Heart left ventricle (tissue), 16 donors: ENCODE results near the gene WNK2. TPM values are rescaled to one million over a fixed set of nuclear protein-coding genes. Genes with fewer than 3 reads are reported as not detected.

Source experiments
- ATAC-seq, 4 donors: fragments of 200-7000 bp; cut with Tn5 transposase; one replicate each; pipeline ENCODE4 v1.9.1; 2020 to 2022; ENCODE audit warnings: moderate library complexity in 4 of 4, mild to moderate bottlenecking in 3 of 4, moderate number of reproducible peaks in 1 of 4
- DNase-seq, 5 donors: peaks; one replicate each; pipeline ENCODE4 v3.0.0-alpha.2; 2020
- H3K27ac ChIP-seq, 12 donors: fragments of 200-600 bp; sonication (generic) in 4 of 12; one replicate each; pipeline versions ENCODE4 v1.5.0 to v1.8.0; 2016 to 2022; ENCODE audit warnings: mild to moderate bottlenecking in 2 of 12
- H3K27me3 ChIP-seq, 9 donors: fragments of 200-600 bp; sonication (generic) in 2 of 9; one replicate each; pipeline versions ENCODE4 v1.5.1 to v1.8.0; 2016 to 2022; ENCODE audit warnings: mild to moderate bottlenecking in 3 of 9
- H3K36me3 ChIP-seq, 9 donors: fragments of 200-600 bp; sonication (generic) in 2 of 9; one replicate each; pipeline versions ENCODE4 v1.5.0 to v1.8.0; 2018 to 2022; ENCODE audit warnings: mild to moderate bottlenecking in 2 of 9
- H3K4me1 ChIP-seq, 12 donors: fragments of 200-600 bp; sonication (generic) in 4 of 12; one replicate each; pipeline versions ENCODE4 v1.5.0 to v1.8.0; 2016 to 2022; ENCODE audit warnings: mild to moderate bottlenecking in 3 of 12
- H3K4me3 ChIP-seq, 12 donors: fragments of 200-600 bp; sonication (generic) in 4 of 12; one replicate each; pipeline versions ENCODE4 v1.5.0 to v1.8.0; 2017 to 2022; ENCODE audit warnings: mild to moderate bottlenecking in 9 of 12, moderate library complexity in 4 of 12
- H3K9me3 ChIP-seq, 12 donors: fragments of 200-600 bp; sonication (generic) in 4 of 12; one replicate each; pipeline versions ENCODE4 v1.5.0 to v1.8.0; 2016 to 2022; ENCODE audit warnings: mild to moderate bottlenecking in 1 of 12
- CTCF ChIP-seq, 12 donors: fragments of 200-600 bp; sonication (generic) in 4 of 12; IDR thresholded peaks; one replicate each; pipeline versions ENCODE4 v1.5.0 to v1.8.0; 2018 to 2022; ENCODE audit warnings: antibody characterized with exemption in 12 of 12, mild to moderate bottlenecking in 5 of 12
- POLR2A ChIP-seq, 2 donors: fragments of 450-650 bp; IDR thresholded peaks; one replicate each; pipeline ENCODE4 v1.6.1; 2017; ENCODE audit warnings: antibody characterized with exemption in 2 of 2, mild to moderate bottlenecking in 2 of 2, moderate library complexity in 2 of 2
- WGBS, 4 donors: extraction: QIAGEN DNeasy Blood & Tissue Kit in 2 of 4; methylation state at CpG; one replicate each; pipeline versions ENCODE4 v1.1.5 to v1.1.7; 2013 to 2018; 5-methylcytosine and 5-hydroxymethylcytosine counted together
- intact Hi-C, 10 donors: fragments of 100-400 bp; cut with DNase I; formaldehyde crosslinking; loops; one replicate each; pipeline versions ENCODE4 v1.11.1 to v1.14.2; 2022
- polyA plus RNA-seq, 2 donors: library from polyadenylated mRNA; stranded (reverse); fragments of 200-250 nt; gene quantifications; one replicate each; pipeline ENCODE4 v1.2.3, GENCODE V29; 2013
- total RNA-seq, 9 donors: library from RNA; depleted of rRNA in 2 of 9; stranded (reverse); fragments of >200 nt in 2 of 9; fragmentation: NEBNext Ultra II Directional in 3 of 9; extraction: Animal tissue kit (Norgen Biotek cat#: 25700) in 3 of 9; gene quantifications; one replicate each; pipeline versions ENCODE4 v1.1.0 to v1.2.4, GENCODE V29; 2016 to 2023
- donor health status: ischemic (EF 13 %, LVEDD 7.1; RV severe dilation, severe dysfunction).
- donor health status: healthy with polysubstance abuse.
- donor health status: DM: no; HTN: yes; CAD: no.
- donor health status: DM: no; HTN: no; CAD: no.
- donor health status: ischemic (EF 25% LVEDD 6.9; RV normal size, moderate dysfunction).
- donor health status: ischemic (EF 25% LVEDD 5.7; RV mildly dilated, moderate dysfunction).
- donor health status: healthy.
- donor health status: DM: yes; HTN: yes; CAD: no.
- donor health status: ischemic (EF 35%, LVEDD 5.7; RV mildly dilated, moderate dysfunction).
- donor health status: nonischemic (EF 11% LVEDD 7.7; RV severe dilation, severe dysfunction).
- donor health status: DM: yes; HTN: yes; CAD: no.
- donor health status: PGD.
- donor health status: ischemic (EF 29% LVEDD 5.4; RV normal size, mild dysfunction).
- donor health status: nonischemic (EF 23%, LVEDD 6.1; RV moderate dilation, normal function).

WNK2 gene
- total and polyA plus RNA-seq, 11 donors = 29.4 to 206 (median 112) TPM

DNA sequence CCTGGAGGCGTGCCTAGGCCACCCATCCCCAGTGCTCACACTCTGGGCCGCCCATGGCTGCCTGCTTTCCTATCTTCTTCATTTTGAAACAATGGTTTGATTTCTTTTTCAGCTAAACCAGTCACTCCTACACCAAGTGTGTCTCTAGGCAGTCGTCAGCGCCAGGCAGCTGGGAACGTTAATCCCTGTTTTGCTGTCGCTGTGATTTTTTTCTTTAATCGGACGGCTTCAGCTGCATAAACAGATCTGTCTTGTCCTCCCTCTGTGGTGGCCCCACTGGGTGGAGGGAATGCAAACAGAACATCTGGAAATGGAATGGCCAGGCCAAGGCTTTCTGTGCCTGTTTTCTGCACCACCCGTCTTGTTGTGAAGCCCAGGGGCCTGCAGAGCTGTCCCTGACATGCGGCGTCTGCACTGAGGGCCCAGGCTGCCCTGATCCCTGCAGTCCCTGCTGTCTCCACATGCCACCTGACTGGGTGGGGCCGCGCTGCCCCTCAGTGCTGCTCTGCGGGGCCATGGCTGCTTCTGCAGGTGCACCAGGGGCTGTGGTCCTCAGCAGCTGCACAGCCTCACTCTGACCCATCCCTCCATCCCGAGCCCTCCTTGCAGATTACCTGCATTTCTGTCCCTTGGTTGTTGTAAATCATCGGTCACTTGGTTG, 51.5 kb downstream of the WNK2 start:
- Histone ChIP-seq H3K27me3 (peaks cover 0 to 40% (median 0%) of the 10 kb centered on the region in 9 donors), H3K36me3 (peaks cover 0 to 33% (median 0%) of the 10 kb centered on the region in 9 donors), H3K4me3 (no peak overlapping the region), H3K4me1 (peaks cover 0 to 30% (median 11%) of the 10 kb centered on the region in 12 donors), H3K9me3 (no peaks in the 10 kb centered on the region), H3K27ac (no peak overlapping the region)
- ATAC-seq (peak in 1 of 4 donors; percentile 23), DNase-seq (peak in 1 of 5 donors; percentile 30)
- 66 to 77% (median 73%) methylated on average over 15 to 16 of the region's 16 CpGs for WGBS, 4 donors
- TF ChIP-seq CTCF (IDR thresholded peaks at IDR 0.05) = no peak
- TF ChIP-seq POLR2A (IDR thresholded peaks at IDR 0.05) = no peak
- intact Hi-C loops = no loop called here

GRCh38 chr9:93236541-93237206, 52.7 kb downstream of the WNK2 start:
- intact Hi-C loops = no loop called here
- H3K27me3 ChIP-seq = peaks cover 0 to 30% (median 0%) of the 10 kb centered on the region in 9 donors
- no peak overlapping the region for H3K4me3 ChIP-seq
- DNase-seq (peak in 1 of 5 donors; percentile 43), ATAC-seq (no peak)
- H3K9me3 ChIP-seq = no peaks in the 10 kb centered on the region
- no peak overlapping the region for H3K27ac ChIP-seq
- H3K36me3 ChIP-seq = peaks cover 0 to 33% (median 0%) of the 10 kb centered on the region in 9 donors
- TF ChIP-seq CTCF (IDR thresholded peaks at IDR 0.05) (no peak), POLR2A (IDR thresholded peaks at IDR 0.05) (no peak)
- H3K4me1 ChIP-seq = peaks cover 0 to 25% (median 4%) of the 10 kb centered on the region in 12 donors
- 72 to 75% (median 73%) methylated on average over 13 to 15 of the region's 15 CpGs for WGBS, 4 donors

GRCh38 chr9:93237540-93237939, 53.6 kb downstream of the WNK2 start:
- H3K9me3 ChIP-seq = no peaks in the 10 kb centered on the region

More at GRCh38 chr9:93237540-93237939, 53.6 kb downstream of the WNK2 start:
- H3K4me1 ChIP-seq = peaks cover 0 to 26% (median 3%) of the 10 kb centered on the region in 12 donors
- H3K27ac ChIP-seq = no peak overlapping the region
- intact Hi-C loops = no loop called here
- ATAC-seq (no peak), DNase-seq (peak in 1 of 5 donors; percentile 25)
- TF ChIP-seq POLR2A (IDR thresholded peaks at IDR 0.05) = no peak
- no peak for TF ChIP-seq CTCF (IDR thresholded peaks at IDR 0.05)
- peaks cover 0 to 22% (median 0%) of the 10 kb centered on the region in 9 donors for H3K27me3 ChIP-seq
- 59 to 77% (median 73%) methylated on average over 2 of the region's 2 CpGs for WGBS, 4 donors
- no peak overlapping the region for H3K4me3 ChIP-seq
- peaks cover 0 to 33% (median 0%) of the 10 kb centered on the region in 9 donors for H3K36me3 ChIP-seq
